B cell (primary cell): ENCODE results near the gene NMNAT2.

Source experiments
- EZH2 ChIP-seq: IDR thresholded peaks from 2 replicates; pipeline ENCODE4 v1.6.1; 2012; ENCODE audit warnings: borderline replicate concordance, low read depth, mild to moderate bottlenecking, moderate library complexity, low read length; ENCODE audit not compliant: insufficient read depth, poor library complexity, severe bottlenecking
- TF ChIP-seq, protein P1 (sequence below): fragments of 200-600 bp; IDR thresholded peaks from one replicate; pipeline ENCODE4 v1.8.0; 2022; ENCODE audit warnings: antibody characterized with exemption, mild to moderate bottlenecking

DNA sequence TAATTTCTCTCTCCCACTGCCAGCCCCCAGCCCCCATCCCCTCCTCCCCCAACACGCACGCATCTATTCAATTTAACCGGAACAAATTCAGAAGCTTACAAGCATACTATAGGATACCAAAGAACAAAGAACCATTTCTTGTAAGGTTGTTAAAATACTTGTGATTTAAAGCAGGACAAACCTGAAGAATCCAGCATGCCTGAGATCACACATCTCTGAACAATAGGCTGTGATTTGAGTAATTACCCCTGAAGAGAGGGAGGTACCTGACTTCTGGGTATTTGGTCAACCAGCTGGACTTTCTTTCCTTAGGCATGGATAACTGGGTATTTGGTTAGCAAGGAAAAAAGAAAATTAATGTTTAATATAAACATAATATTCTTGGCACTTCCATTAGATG lies 105.1 kb downstream of the NMNAT2 start:
- TF ChIP-seq, protein P1, sequence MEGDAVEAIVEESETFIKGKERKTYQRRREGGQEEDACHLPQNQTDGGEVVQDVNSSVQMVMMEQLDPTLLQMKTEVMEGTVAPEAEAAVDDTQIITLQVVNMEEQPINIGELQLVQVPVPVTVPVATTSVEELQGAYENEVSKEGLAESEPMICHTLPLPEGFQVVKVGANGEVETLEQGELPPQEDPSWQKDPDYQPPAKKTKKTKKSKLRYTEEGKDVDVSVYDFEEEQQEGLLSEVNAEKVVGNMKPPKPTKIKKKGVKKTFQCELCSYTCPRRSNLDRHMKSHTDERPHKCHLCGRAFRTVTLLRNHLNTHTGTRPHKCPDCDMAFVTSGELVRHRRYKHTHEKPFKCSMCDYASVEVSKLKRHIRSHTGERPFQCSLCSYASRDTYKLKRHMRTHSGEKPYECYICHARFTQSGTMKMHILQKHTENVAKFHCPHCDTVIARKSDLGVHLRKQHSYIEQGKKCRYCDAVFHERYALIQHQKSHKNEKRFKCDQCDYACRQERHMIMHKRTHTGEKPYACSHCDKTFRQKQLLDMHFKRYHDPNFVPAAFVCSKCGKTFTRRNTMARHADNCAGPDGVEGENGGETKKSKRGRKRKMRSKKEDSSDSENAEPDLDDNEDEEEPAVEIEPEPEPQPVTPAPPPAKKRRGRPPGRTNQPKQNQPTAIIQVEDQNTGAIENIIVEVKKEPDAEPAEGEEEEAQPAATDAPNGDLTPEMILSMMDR = no peak
- TF ChIP-seq EZH2 = no peak
